Anterior cingulate cortex (tissue), 58 donors: ENCODE data around the gene BCAN.

ENCODE experiments used
- DNase-seq, 58 donors: peaks; one replicate each; lab custom pipeline; 2025; lab: John Stamatoyannopoulos, UW

BCAN gene

GRCh38 chr1:156658945-156659574 lies 17.1 kb downstream of the BCAN start:
- no peak for DNase-seq

- DNase-seq: no peak
Observed at GRCh38 chr1:156659661-156659987, 17.7 kb downstream of the BCAN start.

GRCh38 chr1:156659988-156660751 lies 18.3 kb downstream of the BCAN start:
- DNase-seq: peak; percentile 50 to 98 (median 88)

- no peak for DNase-seq
Observed at GRCh38 chr1:156660752-156661112, 18.8 kb downstream of the BCAN start.

GRCh38 chr1:156662005-156662799 lies 20.3 kb downstream of the BCAN start:
- DNase-seq: peak in 43 of 58 donors; percentile 18 to 87 (median 61)

GRCh38 chr1:156662800-156663055 lies 20.8 kb downstream of the BCAN start:
- no peak for DNase-seq

- peak in 17 of 58 donors; percentile 16 to 55 (median 27) for DNase-seq
Observed at GRCh38 chr1:156663178-156663577, 21.3 kb downstream of the BCAN start.

- peak in 2 of 58 donors; percentile 25 to 37 for DNase-seq
Observed at GRCh38 chr1:156664046-156664766, 22.3 kb downstream of the BCAN start.

- peak in 16 of 58 donors; percentile 13 to 58 (median 31) for DNase-seq
Observed at GRCh38 chr1:156664767-156665411, 23.0 kb downstream of the BCAN start.

GRCh38 chr1:156665539-156665938 lies 23.6 kb downstream of the BCAN start:
- DNase-seq: no peak

- DNase-seq: no peak
Observed at GRCh38 chr1:156666862-156667609, 25.1 kb downstream of the BCAN start.

- DNase-seq: peak in 25 of 58 donors; percentile 14 to 79 (median 41)
Observed at GRCh38 chr1:156667610-156667967, 25.7 kb downstream of the BCAN start.

GRCh38 chr1:156667968-156668709 lies 26.2 kb downstream of the BCAN start:
- DNase-seq: peak in 2 of 58 donors; percentile 51 to 56

- DNase-seq: no peak
Observed at GRCh38 chr1:156668801-156669637, 27.1 kb downstream of the BCAN start.

- DNase-seq: no peak
Observed at GRCh38 chr1:156669794-156670193, 27.9 kb downstream of the BCAN start.

GRCh38 chr1:156670359-156670758 lies 28.4 kb downstream of the BCAN start:
- no peak for DNase-seq

- DNase-seq: no peak
Observed at GRCh38 chr1:156670791-156671190, 28.9 kb downstream of the BCAN start.

GRCh38 chr1:156671804-156672203 lies 29.9 kb downstream of the BCAN start:
- no peak for DNase-seq
